GM21529 (cell line): ENCODE results near the gene KCNH6.
A peak's percentile ranks its signal among the peaks of the same experiment; 100 is the strongest.

Experiments
- ATAC-seq: cut with Tn5 transposase; IDR thresholded peaks from one replicate; pipeline ENCODE4 v1.9.1; 2021; ENCODE audit not compliant: unreplicated experiment

The KCNH6 gene

DNA sequence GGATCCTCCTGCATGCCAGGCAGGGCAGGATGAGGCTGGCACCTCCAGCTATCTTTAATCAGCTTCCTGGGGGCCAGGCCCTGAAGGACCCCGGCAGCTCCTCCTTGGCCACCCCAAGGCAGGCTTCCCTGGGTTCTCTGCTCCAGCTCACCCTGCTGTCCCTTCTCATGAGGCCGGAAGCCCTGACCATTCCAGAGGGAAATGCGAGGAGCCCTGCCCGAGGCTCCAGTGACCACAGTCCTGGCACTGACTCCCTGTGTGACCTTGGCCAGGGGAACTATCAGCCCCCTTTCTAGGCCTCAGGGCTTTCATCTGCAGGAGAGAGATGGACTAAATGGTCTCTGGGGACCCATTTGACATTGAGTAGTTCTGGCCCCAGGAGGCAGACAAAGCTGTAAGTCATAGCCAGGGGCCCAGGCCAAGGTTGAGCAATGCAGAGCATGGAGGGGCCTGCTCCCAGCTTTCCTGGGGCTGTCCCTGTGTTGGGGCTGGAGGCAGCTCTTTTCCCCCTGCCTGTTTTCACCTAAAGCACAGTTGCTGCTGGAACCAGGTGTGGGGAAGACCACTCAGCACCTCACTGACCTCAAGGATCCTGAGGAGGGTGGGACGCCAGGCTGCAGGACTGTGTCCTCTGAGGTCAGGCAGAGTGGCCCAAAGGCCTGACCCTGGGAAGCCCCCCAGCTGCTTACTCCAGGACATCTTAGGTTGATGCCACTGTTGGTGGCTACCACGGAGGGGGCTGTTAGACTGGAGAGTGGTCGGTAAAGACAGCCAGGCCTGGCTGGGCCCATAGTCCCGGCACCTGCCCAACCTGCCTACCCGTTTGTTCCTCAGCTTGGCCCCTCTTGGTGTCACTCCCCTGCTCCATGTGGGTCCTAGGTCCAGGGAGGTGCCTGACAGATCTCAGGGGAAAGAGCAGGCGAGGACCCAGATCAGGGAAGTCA lies 8.1 kb downstream of the KCNH6 start:
- no peak for ATAC-seq

DNA sequence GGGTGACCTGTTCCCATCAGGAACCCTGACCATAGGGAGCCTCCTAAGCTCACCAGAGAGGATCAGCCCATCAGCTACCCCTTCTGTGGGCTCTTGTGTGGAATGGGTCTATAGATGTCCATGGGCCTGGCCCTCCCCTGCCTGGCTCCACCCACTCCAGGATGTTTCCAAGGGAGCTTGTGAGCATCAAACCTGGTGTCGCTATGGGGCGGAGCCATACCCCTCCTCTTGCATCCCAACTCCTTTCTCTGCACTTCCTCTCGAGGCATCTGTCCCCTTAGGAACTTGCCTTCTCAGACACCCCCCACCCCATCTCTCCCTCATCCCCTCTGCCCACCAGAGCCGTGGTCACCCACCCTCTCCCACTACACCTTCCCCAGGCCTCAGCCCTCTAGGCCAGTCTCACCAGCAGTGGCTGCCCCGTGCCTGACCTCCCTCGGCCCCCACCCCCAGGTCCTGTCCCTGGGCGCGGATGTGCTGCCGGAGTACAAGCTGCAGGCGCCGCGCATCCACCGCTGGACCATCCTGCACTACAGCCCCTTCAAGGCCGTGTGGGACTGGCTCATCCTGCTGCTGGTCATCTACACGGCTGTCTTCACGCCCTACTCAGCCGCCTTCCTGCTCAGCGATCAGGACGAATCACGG lies 10.4 kb downstream of the KCNH6 start:
- ATAC-seq = no peak

DNA sequence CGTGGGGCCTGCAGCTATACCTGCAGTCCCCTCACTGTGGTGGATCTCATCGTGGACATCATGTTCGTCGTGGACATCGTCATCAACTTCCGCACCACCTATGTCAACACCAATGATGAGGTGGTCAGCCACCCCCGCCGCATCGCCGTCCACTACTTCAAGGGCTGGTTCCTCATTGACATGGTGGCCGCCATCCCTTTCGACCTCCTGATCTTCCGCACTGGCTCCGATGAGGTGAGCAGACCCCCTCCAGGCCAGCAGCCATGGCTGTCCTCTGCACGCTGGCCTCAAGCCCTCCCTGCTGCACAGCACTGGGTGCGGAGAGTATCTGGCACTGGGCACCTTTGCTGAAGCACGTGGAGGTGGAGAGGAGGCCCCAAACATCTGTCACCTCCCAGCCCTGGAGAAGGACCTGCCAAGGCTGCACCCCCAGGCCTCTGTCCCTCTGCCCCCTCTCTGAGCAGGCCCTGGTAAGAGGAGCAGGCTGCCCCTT lies 11.0 kb downstream of the KCNH6 start:
- ATAC-seq = no peak

DNA sequence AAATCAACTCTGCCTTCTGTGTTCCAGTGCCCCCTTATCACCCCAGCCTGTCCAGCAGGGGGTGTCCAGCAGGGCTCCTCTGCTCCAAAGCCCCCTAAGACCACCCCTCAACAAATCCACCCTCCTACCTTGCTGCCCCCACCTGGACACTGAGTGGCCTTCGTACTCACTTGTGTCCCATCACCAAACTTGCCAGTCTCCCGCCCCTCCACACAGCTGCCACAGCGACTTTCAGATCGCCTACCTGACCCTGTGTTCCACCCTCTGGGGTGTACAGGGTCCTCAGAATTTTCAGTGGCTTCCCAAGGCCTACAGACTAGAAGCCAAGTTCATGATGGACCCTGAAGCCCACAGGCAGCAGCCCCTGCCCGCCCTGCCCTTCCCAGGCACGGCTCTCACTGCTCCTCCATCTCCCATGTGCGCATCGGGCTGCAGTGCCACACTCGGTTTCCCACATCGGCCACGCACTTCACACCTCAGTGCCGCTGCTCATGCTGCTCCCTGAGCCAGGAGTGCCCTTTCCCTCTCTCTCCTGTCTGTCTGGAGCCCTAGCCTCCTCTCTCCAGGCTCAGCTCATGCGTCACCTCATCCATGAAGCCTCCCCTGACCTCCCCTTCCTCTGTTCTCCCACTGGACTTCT lies 11.8 kb downstream of the KCNH6 start:
- no peak for ATAC-seq

DNA sequence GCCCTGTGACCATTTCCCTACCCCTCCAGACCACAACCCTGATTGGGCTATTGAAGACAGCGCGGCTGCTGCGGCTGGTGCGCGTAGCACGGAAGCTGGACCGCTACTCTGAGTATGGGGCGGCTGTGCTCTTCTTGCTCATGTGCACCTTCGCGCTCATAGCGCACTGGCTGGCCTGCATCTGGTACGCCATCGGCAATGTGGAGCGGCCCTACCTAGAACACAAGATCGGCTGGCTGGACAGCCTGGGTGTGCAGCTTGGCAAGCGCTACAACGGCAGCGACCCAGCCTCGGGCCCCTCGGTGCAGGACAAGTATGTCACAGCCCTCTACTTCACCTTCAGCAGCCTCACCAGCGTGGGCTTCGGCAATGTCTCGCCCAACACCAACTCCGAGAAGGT lies 12.5 kb downstream of the KCNH6 start:
- ATAC-seq = no peak

DNA sequence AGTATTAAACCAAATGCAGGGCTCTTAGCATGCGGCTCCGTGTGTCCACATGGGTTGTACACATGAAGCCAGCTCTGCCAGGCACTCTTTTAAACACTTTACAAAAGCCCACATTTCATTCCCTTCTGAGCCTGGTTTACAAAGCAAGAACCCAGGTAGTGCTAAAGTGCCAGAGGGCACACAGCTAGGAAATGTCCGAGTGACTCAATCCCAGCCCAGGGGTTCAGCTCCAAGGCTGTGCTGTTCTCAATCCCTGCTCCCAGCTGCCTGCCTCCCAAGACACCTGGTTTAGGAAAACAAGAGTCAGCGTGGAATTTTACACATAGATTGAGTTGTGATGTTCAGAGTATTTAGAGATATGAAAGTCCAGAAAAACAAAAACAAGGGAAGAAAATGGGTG lies 13.8 kb downstream of the KCNH6 start:
- ATAC-seq = no peak

DNA sequence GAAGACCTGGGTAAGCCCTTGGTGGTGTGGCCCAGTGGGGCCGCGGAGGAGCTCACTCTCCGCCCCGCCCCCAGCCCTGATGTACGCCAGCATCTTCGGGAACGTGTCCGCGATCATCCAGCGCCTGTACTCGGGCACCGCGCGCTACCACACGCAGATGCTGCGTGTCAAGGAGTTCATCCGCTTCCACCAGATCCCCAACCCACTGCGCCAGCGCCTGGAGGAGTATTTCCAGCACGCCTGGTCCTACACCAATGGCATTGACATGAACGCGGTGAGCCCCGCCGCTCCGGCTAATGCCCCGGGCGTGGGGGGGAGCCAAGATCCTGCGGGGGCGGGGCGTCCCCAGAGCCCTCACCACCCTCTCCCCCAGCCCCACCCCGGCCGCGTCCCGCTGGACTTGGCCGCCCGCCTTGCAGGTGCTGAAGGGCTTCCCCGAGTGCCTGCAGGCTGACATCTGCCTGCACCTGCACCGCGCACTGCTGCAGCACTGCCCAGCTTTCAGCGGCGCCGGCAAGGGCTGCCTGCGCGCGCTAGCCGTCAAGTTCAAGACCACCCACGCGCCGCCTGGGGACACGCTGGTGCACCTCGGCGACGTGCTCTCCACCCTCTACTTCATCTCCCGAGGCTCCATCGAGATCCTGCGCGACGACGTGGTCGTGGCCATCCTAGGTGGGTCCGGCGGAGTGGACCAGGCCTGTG lies 15.0 kb downstream of the KCNH6 start:
- no peak for ATAC-seq

DNA sequence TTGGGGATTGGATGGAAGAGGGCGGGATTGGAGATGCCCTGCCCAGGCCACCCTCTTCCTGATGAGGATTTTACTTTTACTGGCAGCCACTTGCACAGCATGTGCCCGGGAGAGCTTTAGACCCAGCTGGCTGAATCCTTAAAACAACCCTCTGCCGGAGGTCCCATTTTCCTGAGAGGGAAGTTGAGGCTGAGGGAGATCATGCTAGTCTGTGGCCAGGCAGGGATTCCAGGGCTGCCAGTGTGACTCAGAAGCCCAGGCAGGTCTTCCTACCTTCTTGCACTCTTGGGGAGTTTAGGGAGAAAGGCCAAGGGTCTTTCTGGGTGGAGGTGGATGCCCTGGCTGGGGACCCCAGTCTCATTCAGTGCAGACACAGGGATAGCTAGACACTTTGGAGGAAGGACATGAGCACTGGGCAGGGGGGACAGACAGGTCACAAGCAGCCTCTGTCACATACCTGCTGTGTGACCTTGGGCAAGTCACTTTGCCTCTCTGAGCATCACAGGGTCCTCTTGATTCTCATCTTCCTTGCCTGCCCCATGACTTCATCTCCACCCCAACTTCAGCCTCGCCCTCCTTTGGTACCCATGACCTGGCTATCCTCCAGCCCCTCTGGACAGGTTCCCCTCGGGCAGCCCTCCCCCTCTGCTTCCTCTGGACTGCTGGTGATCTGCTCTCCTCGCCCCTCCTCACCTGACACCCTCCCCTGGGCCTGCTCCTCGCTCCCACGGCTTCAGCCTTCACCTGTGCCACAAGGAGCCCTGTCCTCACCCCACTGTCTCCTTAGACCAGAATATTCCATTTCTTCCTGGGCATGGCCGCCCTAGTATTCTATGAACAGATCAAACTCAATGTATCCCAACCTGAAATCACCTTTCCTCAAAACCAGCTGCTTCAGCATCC lies 15.8 kb downstream of the KCNH6 start:
- no peak for ATAC-seq

DNA sequence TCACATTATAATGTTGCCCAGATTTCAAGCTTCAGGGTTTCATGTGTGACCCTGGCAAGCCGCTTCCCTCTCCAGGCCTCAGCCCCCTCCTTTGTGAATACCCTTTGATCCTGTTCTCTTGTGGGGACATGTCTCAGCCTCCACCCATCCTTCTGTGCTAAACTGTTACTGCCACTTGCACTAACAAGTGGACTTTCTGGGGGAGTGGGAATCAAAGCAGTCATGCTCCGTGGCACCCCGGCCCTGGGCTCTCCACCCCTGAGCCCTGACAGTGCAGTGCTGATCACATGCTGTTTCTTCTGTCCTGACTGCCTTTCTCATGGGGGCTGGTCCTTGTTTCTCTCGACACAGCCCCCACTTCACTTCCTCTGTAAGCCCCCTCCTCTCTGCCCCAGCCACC lies 17.4 kb downstream of the KCNH6 start:
- no peak for ATAC-seq

DNA sequence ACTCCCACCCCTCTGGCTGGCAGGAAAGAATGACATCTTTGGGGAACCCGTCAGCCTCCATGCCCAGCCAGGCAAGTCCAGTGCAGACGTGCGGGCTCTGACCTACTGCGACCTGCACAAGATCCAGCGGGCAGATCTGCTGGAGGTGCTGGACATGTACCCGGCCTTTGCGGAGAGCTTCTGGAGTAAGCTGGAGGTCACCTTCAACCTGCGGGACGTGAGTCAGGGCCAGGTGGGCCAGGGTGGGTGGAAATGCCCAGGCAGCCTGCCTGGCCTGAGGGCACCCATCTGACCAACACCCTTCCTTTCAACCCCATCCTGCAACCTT lies 19.0 kb downstream of the KCNH6 start:
- no peak for ATAC-seq

DNA sequence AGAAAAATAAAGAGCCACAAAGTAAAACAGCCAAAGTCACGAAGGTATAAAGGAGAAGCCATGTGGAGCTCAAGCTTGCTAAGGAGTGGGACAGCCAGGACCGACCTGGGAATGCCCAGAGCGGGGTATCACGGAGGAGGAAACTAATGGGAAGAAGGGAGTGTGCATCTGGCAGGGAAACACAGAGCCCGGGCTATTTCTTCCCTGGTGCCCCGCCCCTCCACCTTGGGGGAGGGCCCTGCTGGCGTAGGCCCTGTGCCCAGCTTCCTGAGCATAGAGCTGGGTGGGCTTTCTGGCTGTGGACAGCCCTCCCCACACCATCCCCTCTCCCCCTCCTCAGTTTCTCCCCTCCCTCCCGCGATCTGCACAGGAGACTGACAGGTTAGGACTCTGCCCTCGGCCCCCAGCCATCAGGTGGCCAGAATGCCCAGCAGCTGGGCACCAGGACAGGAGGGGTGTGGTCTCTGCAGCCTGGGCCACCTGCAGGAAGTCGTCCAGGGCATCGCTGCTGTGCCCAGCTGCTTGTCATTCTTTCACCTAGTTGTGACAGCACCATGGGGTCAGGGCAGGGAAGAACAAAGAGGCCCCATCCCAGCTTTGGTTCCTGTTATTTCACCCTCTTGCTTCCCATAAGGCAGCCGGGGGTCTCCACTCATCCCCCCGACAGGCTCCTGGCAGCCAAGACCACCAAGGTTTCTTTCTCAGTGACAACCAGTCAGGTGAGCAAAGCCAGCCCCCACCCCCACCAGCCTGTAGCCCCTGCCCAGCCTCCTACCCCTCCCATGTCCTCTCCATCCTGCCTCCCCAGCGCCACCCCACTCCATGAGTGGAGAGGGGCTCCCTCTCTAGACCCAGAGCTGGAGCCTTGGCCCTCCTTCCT lies 20.0 kb downstream of the KCNH6 start:
- no peak for ATAC-seq

DNA sequence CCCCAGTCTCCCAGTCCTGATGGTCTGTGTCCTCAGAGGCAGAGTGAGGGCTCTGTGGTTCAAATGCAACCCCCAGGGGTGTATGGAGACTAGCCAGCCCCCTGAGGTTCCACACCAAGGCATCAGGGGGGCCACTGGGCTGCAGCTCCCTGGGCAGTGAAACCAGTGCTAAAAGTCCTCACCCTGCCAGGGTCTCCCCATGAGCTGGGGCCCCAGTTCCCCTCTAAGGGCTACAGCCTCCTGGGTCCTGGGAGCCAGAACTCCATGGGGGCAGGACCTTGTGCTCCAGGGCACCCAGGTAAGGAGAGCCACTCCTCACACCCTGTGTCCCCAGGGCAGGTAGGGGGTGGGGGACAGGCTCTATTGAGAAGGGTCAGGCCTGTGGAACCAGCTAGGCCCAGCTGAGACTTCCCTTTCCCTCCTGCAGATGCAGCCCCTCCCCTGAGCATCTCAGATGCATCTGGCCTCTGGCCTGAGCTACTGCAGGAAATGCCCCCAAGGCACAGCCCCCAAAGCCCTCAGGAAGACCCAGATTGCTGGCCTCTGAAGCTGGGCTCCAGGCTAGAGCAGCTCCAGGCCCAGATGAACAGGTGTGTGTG lies 20.8 kb downstream of the KCNH6 start:
- no peak for ATAC-seq

DNA sequence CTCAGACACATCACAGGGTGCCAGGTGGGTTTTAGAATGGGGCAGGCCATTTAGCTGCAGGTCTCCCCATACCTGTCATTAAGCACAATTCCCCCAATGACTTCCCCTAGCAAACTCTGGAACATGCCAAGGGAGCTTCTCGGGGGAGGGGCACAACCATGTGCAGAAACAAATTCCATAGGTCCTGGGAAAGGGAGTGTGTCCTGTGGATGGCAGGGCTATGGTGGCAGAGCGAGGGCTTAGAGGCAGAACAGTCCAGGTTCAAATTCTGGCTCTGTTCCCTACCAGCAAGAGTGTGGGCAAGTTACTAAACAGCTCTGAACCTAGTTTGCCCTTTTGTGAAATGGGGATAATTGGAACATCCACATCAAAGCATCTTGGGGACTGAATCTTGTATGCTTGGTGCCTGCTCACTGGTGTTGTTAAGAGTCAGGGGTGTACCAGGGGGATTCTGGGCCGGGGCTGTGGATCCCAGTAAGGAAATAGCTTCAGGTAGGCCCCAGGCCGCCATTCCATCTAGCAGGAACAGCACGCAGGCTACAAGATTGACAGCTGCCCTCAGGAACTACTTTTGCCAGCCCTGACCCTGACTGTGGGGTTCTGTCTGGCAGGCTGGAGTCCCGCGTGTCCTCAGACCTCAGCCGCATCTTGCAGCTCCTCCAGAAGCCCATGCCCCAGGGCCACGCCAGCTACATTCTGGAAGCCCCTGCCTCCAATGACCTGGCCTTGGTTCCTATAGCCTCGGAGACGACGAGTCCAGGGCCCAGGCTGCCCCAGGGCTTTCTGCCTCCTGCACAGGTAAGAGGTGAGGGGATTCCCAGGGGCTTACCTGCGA lies 21.5 kb downstream of the KCNH6 start:
- ATAC-seq = no peak

DNA sequence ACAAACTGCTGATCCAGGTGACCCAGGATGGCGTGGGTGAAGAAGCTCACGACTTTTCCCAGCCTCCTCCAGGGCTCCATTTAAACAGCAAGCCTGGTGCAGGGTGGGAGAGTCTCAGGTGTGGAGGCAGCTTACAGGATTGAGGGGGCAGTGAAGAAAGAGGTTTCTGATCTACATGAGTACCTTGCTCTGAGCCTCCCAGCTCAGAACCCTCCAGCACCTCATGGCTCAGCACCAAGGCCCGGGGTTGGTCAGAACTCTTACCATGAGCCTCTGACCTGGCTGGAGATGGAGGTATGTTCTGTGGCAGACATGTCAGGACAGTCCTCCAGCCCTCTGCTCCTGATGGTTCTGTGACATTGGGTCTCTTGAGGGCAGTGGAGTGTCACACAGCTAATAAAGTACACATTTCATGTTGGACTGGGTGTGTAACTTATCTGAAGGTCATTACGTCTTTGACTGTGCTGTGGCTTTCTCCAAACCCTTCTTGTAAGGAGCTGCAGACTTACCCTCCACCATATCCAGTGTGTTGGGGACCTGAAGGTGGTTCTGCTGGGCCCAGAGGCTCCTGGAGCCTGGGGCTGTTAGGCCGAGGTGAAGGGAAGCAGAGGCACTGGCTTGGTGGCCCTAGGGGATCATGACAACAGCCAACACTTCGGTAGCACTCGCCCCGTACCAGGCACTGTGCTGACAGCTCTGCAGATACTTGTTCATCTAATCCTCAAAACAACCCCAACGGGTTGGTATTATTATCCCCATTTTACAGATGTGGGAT lies 23.3 kb downstream of the KCNH6 start:
- ATAC-seq = no peak

DNA sequence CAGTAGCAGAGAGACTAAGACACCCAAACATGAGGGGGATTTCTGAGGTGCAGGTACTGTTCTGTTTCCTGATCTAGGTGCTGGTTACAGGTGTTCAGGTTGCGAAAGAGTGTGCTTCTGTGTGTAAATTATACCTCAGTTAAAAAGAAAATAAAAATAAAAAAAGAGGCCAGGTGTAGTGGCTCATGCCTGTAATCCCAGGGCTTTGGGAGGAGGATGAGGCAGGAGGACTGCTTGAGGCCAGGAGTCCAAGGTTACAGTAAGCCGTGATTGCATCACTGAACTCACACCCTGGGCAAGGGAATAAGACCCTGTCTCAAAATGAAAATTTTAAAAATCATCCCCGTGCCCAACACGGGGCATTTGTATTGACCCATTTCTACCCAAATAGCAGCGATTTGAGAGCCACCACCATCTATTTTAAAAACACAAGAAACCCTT lies 23.9 kb downstream of the KCNH6 start:
- no peak for ATAC-seq

DNA sequence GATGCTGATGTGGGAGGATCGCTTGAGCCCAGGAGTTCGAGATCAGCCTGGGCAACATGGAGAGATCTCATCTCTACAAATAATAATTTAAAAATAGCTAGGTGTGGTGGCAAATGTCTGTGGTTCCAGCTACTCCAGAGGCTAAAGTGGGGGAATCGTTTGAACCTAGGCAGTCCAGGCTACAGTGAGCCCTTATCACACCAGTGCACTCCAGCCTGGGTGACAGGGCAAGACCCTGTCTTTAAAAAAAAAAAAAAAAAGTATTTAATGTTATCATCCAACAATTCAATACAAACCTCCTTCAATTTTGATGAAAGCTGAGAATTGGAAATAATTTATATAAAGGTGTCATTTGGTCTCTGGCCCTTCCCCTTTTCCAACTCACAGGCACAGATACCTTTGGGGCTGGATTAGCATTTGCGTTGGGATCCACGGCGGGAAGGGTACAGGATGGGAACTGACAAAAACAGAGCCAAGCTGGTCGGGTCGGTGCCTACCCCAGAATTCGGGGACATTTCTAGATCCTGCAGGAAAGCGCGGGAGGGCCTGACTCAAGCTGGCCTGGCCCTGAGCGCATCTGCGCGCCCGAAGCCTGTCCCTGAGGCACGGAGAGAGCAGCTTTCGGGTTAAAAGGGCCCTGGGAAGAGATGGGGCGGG lies 26.3 kb downstream of the KCNH6 start:
- ATAC-seq = peak; percentile 18
